Endothelial cell of umbilical vein (primary cell): ENCODE measurements around the gene SMCO4. TPM values are rescaled to one million over a fixed set of nuclear protein-coding genes. Genes with fewer than 3 reads are reported as not detected.

ENCODE experiments used
- BruUV-seq: library from RNA; stranded (reverse); fragments of 400-500 nt; replicated peaks from 2 replicates; lab custom pipeline; 2021; lab: Mats Ljungman, UMichigan
- CTCF ChIA-PET: fragments of 300-600, 350-600 bp; sonication (Branson Sonifier 250); formaldehyde crosslinking; loops from one replicate; lab custom pipeline; 2021; ENCODE audit warnings: antibody characterized with exemption, inconsistent platforms; lab: Charles Lee
- POLR2A ChIA-PET: fragments of 300-600, 350-600 bp; sonication (Branson Sonifier 250); formaldehyde crosslinking; loops from one replicate; lab custom pipeline; 2021; ENCODE audit warnings: antibody characterized with exemption, inconsistent platforms; lab: Charles Lee
- DNase-seq: peaks from one replicate; pipeline ENCODE4 v3.0.0-alpha.2; 2011; ENCODE audit warnings: low read depth, low spot score
- FAIRE-seq: peaks from 2 replicates; lab custom pipeline; 2011; peaks lifted over from hg19 to GRCh38; lab: Jason Lieb, UNC
- H2AFZ ChIP-seq: 2 replicates; pipeline ENCODE4 v1.6.0; 2012; ENCODE audit warnings: low read depth, low read length, control low read depth, inconsistent platforms
- H3K27ac ChIP-seq: 2 replicates; pipeline ENCODE4 v1.5.1; 2011; ENCODE audit warnings: low read depth, mild to moderate bottlenecking, control low read depth, low read length, moderate library complexity; ENCODE audit not compliant: insufficient read depth
- H3K27me3 ChIP-seq, 2 experiments: 2 replicates each; pipeline versions ENCODE4 v1.6.0 to v1.6.1; 2011; ENCODE audit warnings: low read length in 2 of 2, mixed read lengths in 1 of 2; ENCODE audit not compliant: control insufficient read depth in 2 of 2, insufficient read depth in 2 of 2
- H3K36me3 ChIP-seq, 2 experiments: 2 replicates in 1 of 2; 3 replicates in 1 of 2; pipeline ENCODE4 v1.5.1; 2011; ENCODE audit warnings: low read length in 2 of 2, mild to moderate bottlenecking in 1 of 2, moderate library complexity in 1 of 2; ENCODE audit not compliant: control insufficient read depth in 2 of 2, insufficient read depth in 2 of 2; ENCODE audit errors: extremely low read depth in 1 of 2
- H3K4me1 ChIP-seq: 3 replicates; pipeline ENCODE4 v1.5.1; 2011; ENCODE audit warnings: mild to moderate bottlenecking, low read length; ENCODE audit not compliant: control insufficient read depth, insufficient read depth; ENCODE audit errors: extremely low read depth
- H3K4me2 ChIP-seq: 2 replicates; pipeline ENCODE4 v1.6.1; 2011; ENCODE audit warnings: low read length, control low read depth, mixed read lengths; ENCODE audit not compliant: insufficient read depth
- H3K4me3 ChIP-seq, 3 experiments: fragments of 200-600 bp in 1 of 3; sonication (generic), shearing (Covaris generic) in 1 of 3; replicated peaks in 1 of 3; 2 replicates each; pipeline ENCODE4 v1.5.1; 2011 to 2016; ENCODE audit warnings: control low read depth in 3 of 3, low read length in 3 of 3, mild to moderate bottlenecking in 2 of 3, inconsistent platforms in 1 of 3, low read depth in 1 of 3, moderate library complexity in 1 of 3; ENCODE audit not compliant: insufficient read depth in 1 of 3
- H3K79me2 ChIP-seq: 2 replicates; pipeline ENCODE4 v1.6.0; 2012; ENCODE audit warnings: low read length, inconsistent platforms; ENCODE audit not compliant: control insufficient read depth, insufficient read depth
- H3K9ac ChIP-seq: replicated peaks from 2 replicates; pipeline ENCODE3; 2011; ENCODE audit warnings: low read length, control low read depth; ENCODE audit not compliant: insufficient read depth; ENCODE audit errors: extremely low read depth
- H3K9me1 ChIP-seq: replicated peaks from 3 replicates; pipeline ENCODE4 v1.6.0; 2011; ENCODE audit warnings: mild to moderate bottlenecking, low read length; ENCODE audit not compliant: control insufficient read depth, insufficient read depth; ENCODE audit errors: extremely low read depth
- H3K9me3 ChIP-seq: replicated peaks from 2 replicates; pipeline ENCODE4 v1.5.1; 2012; ENCODE audit warnings: low read length, inconsistent platforms; ENCODE audit not compliant: control insufficient read depth, insufficient read depth
- H4K20me1 ChIP-seq: replicated peaks from 2 replicates; pipeline ENCODE3; 2011; ENCODE audit warnings: mild to moderate bottlenecking, low read length; ENCODE audit not compliant: control insufficient read depth, insufficient read depth; ENCODE audit errors: extremely low read depth
- EZH2 ChIP-seq: IDR thresholded peaks from 2 replicates; pipeline ENCODE4 v1.6.1; 2012; ENCODE audit warnings: borderline replicate concordance, low read depth, mild to moderate bottlenecking, moderate library complexity, low read length, inconsistent platforms; ENCODE audit not compliant: severe bottlenecking
- FOS ChIP-seq: IDR thresholded peaks from 2 replicates; pipeline ENCODE4 v1.6.1; 2011; ENCODE audit warnings: mild to moderate bottlenecking, low read length, moderate library complexity, borderline replicate concordance; ENCODE audit not compliant: insufficient read depth
- GATA2 ChIP-seq: IDR thresholded peaks from 2 replicates; pipeline ENCODE4 v1.7.0; 2011; ENCODE audit warnings: low read depth, mild to moderate bottlenecking, moderate library complexity, mixed read lengths, low read length; ENCODE audit not compliant: insufficient read length, insufficient read depth
- JUN ChIP-seq: IDR thresholded peaks from 2 replicates; pipeline ENCODE4 v1.6.1; 2011; ENCODE audit warnings: borderline replicate concordance, low read depth; ENCODE audit not compliant: insufficient read length, insufficient read depth
- MYC ChIP-seq: IDR thresholded peaks from one replicate; pipeline ENCODE4 v1.6.1; 2011; ENCODE audit warnings: mild to moderate bottlenecking, low read depth, low read length
- POLR2A ChIP-seq: IDR thresholded peaks from 2 replicates; pipeline ENCODE4 v1.6.1; 2012; ENCODE audit warnings: low read depth, mild to moderate bottlenecking, control low read depth, low read length
- POLR2AphosphoS5 ChIP-seq: IDR thresholded peaks from 2 replicates; pipeline ENCODE4 v1.6.1; 2012; ENCODE audit warnings: low read depth, mild to moderate bottlenecking, control low read depth, low read length, moderate library complexity; ENCODE audit not compliant: insufficient read depth
- dilution Hi-C: fragments of 300-500 bp; cut with MboI; formaldehyde crosslinking; loops from one replicate; pipeline ENCODE4 v1.15.0; 2019; ENCODE audit warnings: low sequenced_read_pairs; ENCODE audit not compliant: extremely low pct_ligation_motif_present
- intact Hi-C: fragments of 100-400 bp; cut with micrococcal nuclease; formaldehyde crosslinking; loops from one replicate; pipeline ENCODE4 v1.10.0; 2022
- polyA plus RNA-seq, 4 experiments: library from polyadenylated mRNA; depleted of rRNA in 3 of 4; stranded (reverse) in 3 of 4; unstranded in 1 of 4; fragments of >200 nt; gene quantifications; 2 replicates each; pipeline versions ENCODE4 v1.2.1 to v1.2.3, GENCODE V29; 2011 to 2012; ENCODE audit warnings: missing spikeins in 1 of 4
- total RNA-seq: library from RNA; stranded (reverse); gene quantifications from 2 replicates; pipeline ENCODE4 v1.2.3, GENCODE V29; 2021
- TF ChIP-seq, protein P1 (sequence below): IDR thresholded peaks from 2 replicates; pipeline ENCODE4 v1.6.1; 2011; ENCODE audit not compliant: insufficient read depth, insufficient read length
- TF ChIP-seq, protein P2 (sequence below), 2 donors: IDR thresholded peaks; 1 replicate in 1 of 2; 2 replicates in 1 of 2; pipeline ENCODE4 v1.5.1; 2011; ENCODE audit warnings: low read length in 2 of 2, mild to moderate bottlenecking in 2 of 2, moderate library complexity in 2 of 2, control low read depth in 1 of 2, inconsistent platforms in 1 of 2, low read depth in 1 of 2; ENCODE audit not compliant: insufficient read depth in 1 of 2; ENCODE audit errors: extremely low read depth in 1 of 2

SMCO4 gene
- total and polyA plus RNA-seq, 2 donors (not counting 3 experiments of a cell fraction or from before 2014, with no cell fraction given): 14.0 to 21.3 TPM

DNA sequence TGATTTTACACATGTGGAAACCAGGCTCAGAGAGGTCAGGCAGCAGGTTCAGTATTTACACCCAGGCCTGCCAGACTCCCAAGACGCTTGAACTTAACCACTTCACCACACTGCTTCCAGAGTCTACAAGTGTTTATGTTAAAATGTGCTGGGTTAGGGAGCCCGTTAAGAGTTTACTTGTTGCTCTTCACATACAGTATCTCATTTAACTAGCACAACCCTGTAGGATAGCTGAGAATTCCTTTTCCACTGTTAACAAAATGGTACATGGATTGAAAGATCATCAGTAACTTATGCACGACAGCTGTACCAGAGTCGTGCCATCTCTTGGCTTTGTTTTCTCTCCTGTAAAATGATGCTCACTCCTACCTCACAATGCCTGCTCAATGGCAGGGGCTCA lies 2.9 kb downstream of the SMCO4 start:
- no peak overlapping the region for H3K27ac ChIP-seq
- H3K79me2 ChIP-seq: peaks cover 2% of the 10 kb centered on the region
- DNase-seq (no peak), FAIRE-seq (no peak)
- ChIA-PET CTCF (interaction anchor here (2.4 to 4.4 kb wide), 2 partner anchors 9 to 304 kb away, joined by 12 to 53 read pairs; no protein-coding TSS in a partner anchor), POLR2A (interaction anchor here (0.6 to 0.7 kb wide), 2 partner anchors 12 to 244 kb away, joined by 3 to 4 read pairs; partner anchors contain the start of gene MED17)
- no peaks in the 10 kb centered on the region for H3K9me1 ChIP-seq
- no peaks in the 10 kb centered on the region for H3K36me3 ChIP-seq
- no peak for TF ChIP-seq EZH2
- no peak for TF ChIP-seq JUN
- TF ChIP-seq POLR2AphosphoS5: no peak
- no peak for TF ChIP-seq POLR2A
- no peak for TF ChIP-seq GATA2
- no peak for TF ChIP-seq FOS
- TF ChIP-seq, protein P1, sequence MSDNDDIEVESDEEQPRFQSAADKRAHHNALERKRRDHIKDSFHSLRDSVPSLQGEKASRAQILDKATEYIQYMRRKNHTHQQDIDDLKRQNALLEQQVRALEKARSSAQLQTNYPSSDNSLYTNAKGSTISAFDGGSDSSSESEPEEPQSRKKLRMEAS: no peak
- no peak for TF ChIP-seq MYC
- H3K9me3 ChIP-seq: no peaks in the 10 kb centered on the region
- dilution Hi-C loops (no loop called here), intact Hi-C loops (loop anchor here (5.0 to 10.0 kb wide), 3 partner anchors 136 to 607 kb away; partner anchors contain the start of gene DEUP1)
- no peak overlapping the region for H3K4me2 ChIP-seq
- peaks cover 13% of the 10 kb centered on the region for H3K4me1 ChIP-seq
- no peak overlapping the region for H3K4me3 ChIP-seq
- H4K20me1 ChIP-seq: no peaks in the 10 kb centered on the region
- H2AFZ ChIP-seq: no peak overlapping the region
- H3K27me3 ChIP-seq: no peaks in the 10 kb centered on the region
- H3K9ac ChIP-seq: no peak overlapping the region
- BruUV-seq: no TSS peak

DNA sequence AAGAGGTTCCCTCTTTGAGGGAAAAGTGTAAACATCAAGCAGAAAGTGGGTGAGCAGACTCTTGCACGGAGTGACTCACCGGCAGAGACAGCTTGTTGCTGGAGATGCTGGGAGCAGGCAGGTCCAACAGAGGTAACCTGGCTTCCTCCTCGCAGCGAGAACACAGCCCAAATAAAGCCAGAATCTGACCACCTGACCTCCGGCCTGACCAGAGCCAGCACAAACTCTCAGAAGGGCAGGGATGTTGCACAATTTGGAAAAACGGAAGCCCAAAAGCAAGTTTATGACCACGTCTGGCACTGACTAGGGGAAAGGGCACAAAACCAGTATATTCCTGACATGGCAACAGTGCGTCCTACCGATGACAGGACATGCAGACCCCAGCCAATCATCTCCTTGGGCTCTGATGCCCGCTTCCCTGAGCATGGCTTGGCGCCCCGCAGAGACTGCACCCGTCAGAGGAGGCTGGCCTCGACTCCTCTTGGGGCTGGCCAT lies 5.4 kb downstream of the SMCO4 start:
- no peak overlapping the region for H2AFZ ChIP-seq
- TF ChIP-seq POLR2A (no peak), EZH2 (no peak), JUN (no peak), GATA2 (no peak), FOS (no peak)
- TF ChIP-seq, protein P2, sequence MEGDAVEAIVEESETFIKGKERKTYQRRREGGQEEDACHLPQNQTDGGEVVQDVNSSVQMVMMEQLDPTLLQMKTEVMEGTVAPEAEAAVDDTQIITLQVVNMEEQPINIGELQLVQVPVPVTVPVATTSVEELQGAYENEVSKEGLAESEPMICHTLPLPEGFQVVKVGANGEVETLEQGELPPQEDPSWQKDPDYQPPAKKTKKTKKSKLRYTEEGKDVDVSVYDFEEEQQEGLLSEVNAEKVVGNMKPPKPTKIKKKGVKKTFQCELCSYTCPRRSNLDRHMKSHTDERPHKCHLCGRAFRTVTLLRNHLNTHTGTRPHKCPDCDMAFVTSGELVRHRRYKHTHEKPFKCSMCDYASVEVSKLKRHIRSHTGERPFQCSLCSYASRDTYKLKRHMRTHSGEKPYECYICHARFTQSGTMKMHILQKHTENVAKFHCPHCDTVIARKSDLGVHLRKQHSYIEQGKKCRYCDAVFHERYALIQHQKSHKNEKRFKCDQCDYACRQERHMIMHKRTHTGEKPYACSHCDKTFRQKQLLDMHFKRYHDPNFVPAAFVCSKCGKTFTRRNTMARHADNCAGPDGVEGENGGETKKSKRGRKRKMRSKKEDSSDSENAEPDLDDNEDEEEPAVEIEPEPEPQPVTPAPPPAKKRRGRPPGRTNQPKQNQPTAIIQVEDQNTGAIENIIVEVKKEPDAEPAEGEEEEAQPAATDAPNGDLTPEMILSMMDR (IDR thresholded peaks at IDR 0.05; ENCODE audit: extremely low read depth in 1 of 2, insufficient read depth in 1 of 2, low read depth in 1 of 2, low read length in 2 of 2): no peak
- TF ChIP-seq, protein P1: no peak
- dilution Hi-C loops (no loop called here), intact Hi-C loops (no loop called here)
- peaks cover 2% of the 10 kb centered on the region for H3K79me2 ChIP-seq
- H3K4me2 ChIP-seq: no peak overlapping the region
- no peak overlapping the region for H3K9ac ChIP-seq
- no peaks in the 10 kb centered on the region for H3K9me3 ChIP-seq
- H3K27ac ChIP-seq: no peak overlapping the region
- ChIA-PET CTCF (no interaction called here), POLR2A (no interaction called here)
- H3K36me3 ChIP-seq: no peaks in the 10 kb centered on the region
- FAIRE-seq: no peak
- BruUV-seq: no TSS peak
- no peak for DNase-seq
- no peaks in the 10 kb centered on the region for H4K20me1 ChIP-seq
- peaks cover 6% of the 10 kb centered on the region for H3K4me1 ChIP-seq
- H3K27me3 ChIP-seq: no peaks in the 10 kb centered on the region
- no peak overlapping the region for H3K4me3 ChIP-seq
- no peaks in the 10 kb centered on the region for H3K9me1 ChIP-seq
